HL-60 (cell line): ENCODE measurements around the gene SPESP1.

Experiments used
- DNase-seq, 2 experiments: peaks; one replicate each; pipeline ENCODE4 v3.0.0-alpha.2; 2010 to 2020; ENCODE audit warnings: low read depth in 1 of 2, low spot score in 1 of 2
- H3K27ac ChIP-seq: fragments of 250-450 bp; sonication (Bioruptor Pico); replicated peaks from 2 replicates; pipeline ENCODE4 v1.5.1; 2020; ENCODE audit warnings: mild to moderate bottlenecking, moderate library complexity
- H3K27me3 ChIP-seq: fragments of 250-450 bp; sonication (Bioruptor Pico); 2 replicates; pipeline ENCODE4 v1.5.1; 2021; ENCODE audit warnings: mild to moderate bottlenecking, moderate library complexity; ENCODE audit not compliant: insufficient read depth, poor library complexity, severe bottlenecking
- H3K4me3 ChIP-seq: replicated peaks from 2 replicates; pipeline ENCODE4 v1.5.1; 2011; ENCODE audit warnings: mild to moderate bottlenecking, control low read depth, low read length; ENCODE audit not compliant: insufficient read depth
- CTCF ChIP-seq: IDR thresholded peaks from one replicate; pipeline ENCODE4 v1.5.1; 2011; ENCODE audit warnings: low read length, control low read depth, inconsistent platforms; ENCODE audit not compliant: insufficient read depth
- GABPA ChIP-seq: IDR thresholded peaks from 2 replicates; pipeline ENCODE4 v1.6.1; 2012; ENCODE audit warnings: low read depth
- POLR2AphosphoS5 ChIP-seq: IDR thresholded peaks from 2 replicates; pipeline ENCODE4 v1.6.1; 2012; ENCODE audit warnings: low read depth
- REST ChIP-seq: IDR thresholded peaks from 2 replicates; pipeline ENCODE4 v1.6.1; 2012; ENCODE audit warnings: low read depth; ENCODE audit not compliant: insufficient replicate concordance
- SPI1 ChIP-seq: IDR thresholded peaks from 2 replicates; pipeline ENCODE4 v1.6.1; 2012; ENCODE audit warnings: low read depth, mild to moderate bottlenecking, borderline replicate concordance

SPESP1 gene

GRCh38 chr15:68994981-68995761 lies 64.8 kb downstream of the SPESP1 start:
- TF ChIP-seq REST (no peak), POLR2AphosphoS5 (no peak), GABPA (no peak), SPI1 (no peak), CTCF (no peak)
- Histone ChIP-seq H3K27me3 (no peaks in the 10 kb centered on the region), H3K27ac (no peak overlapping the region), H3K4me3 (no peak overlapping the region)
- DNase-seq = no peak
